ENCODE results near the gene OTOA.
"Not testable (repeated sequence)": the region's sequence is repeated elsewhere in the genome, so short reads cannot be mapped to it uniquely, and the experiment has no call there.

OTOA gene

DNA sequence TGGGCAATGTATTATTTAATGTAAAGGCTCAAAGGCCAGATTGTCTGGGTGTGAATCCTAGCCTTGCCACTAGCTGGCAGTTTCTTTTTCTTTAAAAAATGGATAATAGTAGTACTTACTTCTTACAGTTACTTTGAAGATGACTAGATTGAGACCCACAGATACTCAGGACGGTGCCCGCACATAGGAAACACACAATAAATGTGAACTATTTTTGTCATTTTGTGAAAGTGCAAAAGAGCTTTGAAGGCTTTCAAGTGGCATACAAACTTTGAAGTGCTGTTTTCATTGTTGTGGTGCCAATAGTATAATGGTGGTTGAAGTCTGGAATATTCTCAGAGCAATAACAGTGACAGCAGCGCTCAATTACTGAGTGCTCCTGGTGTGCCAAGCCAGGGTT is 63.6 kb downstream of the OTOA start:
- no peak for DNase-seq

DNA sequence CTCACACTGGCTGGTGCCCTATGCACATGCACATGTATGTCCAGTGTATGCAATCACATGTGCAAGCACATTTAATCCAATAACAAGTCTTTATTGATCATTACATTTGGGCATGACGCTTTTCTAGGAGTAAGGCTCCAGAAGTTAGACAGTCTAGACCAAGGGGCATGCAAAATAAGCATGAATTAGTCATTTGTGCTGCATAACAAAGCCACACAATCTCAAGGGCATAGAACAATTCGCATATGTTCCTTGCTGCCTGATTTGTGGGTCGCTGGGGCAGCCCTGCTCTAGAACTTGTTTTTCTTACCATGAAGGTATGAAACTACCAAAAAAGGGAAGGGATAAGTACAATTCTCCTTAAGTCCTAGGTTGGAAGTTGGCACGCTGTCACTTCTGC is 67.5 kb downstream of the OTOA start:
- DNase-seq, result not testable (repeated sequence)

DNA sequence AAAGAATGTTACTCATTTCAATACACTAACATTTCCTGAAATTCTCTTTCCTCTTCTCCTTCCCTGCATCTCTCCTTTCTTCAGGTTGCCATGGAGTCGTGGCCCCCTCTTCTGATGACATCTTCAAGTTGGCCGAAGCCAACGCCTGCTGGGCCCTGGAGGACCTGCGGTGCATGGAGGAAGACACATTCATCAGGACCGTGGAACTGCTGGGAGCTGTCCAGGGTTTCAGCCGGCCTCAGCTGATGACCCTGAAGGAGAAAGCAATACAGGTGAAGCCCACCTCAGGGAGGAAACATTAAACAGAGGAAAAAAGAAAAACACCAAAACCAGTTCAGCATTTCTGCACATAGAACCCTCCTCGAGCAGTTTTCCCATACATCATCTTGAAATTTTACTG is 76.9 kb downstream of the OTOA start:
- DNase-seq, result not testable (repeated sequence)

DNA sequence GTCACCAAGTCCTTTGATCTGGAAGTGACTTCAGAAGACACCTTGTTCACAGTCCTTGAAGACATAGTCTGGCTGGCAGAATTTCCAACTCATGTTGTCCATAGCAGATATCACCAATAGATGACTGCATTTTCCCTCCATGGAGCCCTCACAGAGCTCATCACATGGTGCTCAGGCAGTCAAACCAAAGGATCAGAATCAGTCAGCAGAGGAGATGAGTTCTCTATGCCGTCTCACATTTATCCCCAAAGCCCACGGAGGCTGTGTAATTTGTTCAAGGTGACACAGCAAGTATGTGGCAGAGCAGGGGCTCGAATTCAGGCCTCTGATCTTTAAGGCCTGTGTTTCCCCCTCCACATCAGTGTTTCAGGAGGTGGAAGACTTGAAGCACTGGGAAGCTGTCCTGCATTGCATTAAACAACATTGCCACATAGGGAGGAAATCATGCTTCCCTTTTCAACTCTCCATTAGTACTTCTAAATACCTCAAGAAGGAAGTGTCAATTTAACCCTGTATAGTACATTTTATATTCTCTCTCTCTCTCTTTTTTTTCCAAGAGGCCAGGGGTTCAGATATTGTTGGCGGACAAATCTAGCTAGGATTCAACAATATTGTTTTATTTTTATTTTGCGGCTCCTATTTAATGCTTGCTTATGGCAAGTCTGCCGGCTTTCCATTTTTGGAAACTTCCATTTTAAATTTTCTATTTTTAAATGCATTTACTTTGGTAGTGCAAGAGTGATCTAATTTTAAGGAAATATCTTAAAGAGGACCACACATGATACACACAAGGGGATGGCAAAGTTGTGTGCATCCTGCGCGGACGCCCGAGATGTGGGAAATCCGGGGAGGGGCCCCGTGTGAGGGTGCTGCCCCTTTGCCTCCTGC is 92.7 kb downstream of the OTOA start:
- not testable (repeated sequence) for DNase-seq

DNA sequence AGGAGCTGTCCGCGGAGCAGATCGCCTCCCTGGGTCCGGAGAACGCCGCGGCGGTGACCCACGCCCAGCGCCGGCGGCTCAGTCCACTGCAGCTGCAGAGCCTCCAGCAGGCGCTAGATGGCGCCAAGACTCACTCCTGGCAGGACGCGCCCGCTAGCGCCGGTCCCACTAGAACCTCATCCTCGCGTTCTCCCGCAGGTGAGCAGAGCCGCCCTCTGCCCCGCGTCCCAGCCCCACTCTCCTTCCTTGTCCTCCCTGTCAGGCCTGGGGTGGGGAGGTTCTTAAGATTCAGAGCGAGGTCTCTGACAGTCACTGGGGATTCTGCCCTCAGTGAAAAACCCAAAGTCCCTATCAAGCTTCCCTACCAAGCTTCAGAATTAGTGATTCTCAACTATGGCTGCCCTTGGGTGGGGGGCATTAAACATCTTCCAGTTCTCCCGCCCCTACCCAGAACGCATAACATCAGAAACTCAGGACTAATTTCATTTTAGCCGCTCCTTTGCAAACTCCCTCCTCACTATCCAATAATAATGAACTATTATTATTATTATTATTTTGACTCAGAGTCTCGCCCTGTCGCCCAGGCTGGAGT is 93.4 kb downstream of the OTOA start:
- DNase-seq, result not testable (repeated sequence)

DNA sequence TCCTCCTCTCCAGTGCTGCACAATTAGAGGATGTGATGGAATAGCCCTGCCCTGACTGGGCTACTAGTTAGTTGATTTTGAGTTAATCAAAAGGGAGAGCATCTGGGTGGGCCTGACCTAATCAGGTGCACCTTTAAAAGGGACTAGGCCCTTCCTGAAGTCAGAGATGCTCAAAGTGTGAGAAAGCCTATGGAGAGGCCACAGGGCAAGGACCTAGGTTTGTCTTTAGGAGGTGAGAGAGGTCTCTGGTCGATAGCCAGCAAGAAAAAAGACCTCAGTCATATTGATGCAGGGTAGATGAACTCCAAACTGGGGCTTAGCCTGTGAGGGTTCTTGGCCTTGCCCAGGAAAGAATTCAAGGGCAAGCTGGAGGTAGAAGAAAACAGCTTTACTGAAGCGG is 104.5 kb downstream of the OTOA start:
- not testable (repeated sequence) for DNase-seq

DNA sequence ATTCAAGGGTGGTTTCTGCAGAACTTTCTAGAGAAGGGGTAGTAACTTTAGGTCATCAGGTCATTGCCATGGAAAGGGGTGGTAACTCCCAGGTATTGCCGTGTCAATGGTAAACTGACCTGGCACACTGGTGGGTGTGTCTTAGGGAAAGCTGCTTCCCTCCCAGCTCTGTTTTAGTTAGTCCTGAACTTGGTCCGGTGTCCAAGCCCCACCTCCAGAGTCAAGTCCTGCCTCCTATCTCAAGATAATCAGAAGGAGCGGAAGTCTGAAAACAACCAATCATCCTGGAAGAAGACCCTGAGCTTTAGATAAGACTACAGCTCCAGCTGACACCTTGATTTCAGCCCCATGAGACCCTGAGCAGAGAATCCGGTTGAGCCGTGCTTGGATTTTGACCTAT is 105.0 kb downstream of the OTOA start:
- DNase-seq, result not testable (repeated sequence)

DNA sequence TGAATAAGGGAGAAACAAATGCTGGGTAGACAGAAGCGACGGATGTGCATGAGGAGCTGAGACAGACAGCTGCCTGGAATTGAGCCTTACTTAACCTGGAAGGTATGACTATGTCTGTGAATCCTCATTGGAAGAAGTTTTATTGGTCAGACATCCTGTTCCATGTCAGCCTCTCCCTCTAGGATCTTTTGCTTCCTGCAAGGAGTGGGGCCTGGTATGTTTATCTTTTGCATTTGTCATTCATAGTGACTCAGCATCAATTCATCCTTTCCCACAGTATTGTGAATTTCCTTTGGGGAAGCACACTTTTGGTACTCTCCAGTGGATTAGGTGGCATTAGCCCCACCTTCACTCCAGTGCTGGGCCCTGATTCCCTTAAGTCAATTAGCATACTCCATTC is 105.5 kb downstream of the OTOA start:
- DNase-seq, result not testable (repeated sequence)

DNA sequence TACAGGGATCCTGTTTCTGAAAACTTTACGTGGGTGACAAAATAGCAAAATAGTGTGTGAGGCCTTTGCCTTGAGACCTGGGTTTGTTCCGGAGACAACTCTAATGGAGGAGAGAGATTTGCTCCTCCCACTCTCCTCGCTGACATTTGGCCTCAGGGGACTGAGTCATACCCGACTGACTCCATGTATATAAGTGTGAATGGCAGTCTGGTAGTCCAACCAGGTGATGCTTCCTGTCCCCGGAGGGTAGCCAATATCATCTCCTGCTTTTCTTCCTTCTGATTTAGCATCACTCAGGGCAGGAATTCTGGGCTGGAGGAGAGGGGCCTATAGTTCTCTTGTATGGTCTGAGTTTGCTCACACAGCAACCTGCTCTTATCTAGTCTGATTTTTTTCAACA is 106.8 kb downstream of the OTOA start:
- DNase-seq, result not testable (repeated sequence)

DNA sequence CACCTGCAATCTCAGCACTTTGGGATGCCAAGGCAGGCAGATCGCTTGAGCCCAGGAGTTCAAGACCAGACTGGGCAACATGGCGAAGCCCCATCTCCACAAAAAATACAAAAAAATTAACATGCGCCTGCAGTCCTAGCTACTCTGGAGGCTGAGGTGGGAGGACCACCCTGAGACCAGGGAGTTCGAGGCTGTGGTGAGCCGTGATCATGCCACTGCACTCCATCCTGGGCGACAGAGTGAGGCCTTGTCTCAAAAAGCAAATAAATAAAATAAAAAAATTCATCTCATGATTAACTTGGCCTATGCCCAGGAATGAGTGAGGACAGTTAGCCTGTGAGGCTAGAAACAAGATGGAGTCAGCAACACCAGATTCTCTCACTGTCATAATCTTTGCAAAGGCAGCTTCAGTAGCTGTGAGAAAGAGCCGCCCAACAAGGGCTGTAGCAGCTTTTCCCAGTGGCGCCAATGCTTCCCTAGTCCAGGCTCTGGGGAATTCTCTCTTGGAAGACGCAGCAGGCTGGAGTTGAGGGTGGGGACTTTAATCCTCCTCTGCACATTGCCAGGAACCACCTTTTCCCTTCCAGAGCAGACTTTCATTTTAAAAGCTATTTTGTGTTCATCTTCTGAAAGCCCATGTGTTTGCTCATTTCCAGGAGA is 108.9 kb downstream of the OTOA start:
- not testable (repeated sequence) for DNase-seq

DNA sequence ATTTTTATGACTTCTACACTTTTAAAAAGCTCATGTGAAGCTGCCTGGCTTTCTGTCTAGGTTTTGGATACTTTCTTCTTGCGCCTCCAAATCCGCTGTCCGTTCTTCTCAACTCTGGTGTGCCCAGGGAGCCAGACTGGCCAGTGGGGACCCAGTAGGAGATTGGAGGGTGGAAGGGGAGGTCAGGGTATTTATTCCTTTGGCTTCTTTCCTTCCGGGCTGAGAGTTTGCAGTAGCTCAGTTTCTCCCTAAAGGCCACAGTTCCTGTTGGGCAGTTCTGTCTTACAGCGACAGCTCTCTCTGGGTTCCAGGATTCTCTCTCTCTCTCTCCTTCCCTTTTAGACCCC is 109.4 kb downstream of the OTOA start:
- DNase-seq, result not testable (repeated sequence)

DNA sequence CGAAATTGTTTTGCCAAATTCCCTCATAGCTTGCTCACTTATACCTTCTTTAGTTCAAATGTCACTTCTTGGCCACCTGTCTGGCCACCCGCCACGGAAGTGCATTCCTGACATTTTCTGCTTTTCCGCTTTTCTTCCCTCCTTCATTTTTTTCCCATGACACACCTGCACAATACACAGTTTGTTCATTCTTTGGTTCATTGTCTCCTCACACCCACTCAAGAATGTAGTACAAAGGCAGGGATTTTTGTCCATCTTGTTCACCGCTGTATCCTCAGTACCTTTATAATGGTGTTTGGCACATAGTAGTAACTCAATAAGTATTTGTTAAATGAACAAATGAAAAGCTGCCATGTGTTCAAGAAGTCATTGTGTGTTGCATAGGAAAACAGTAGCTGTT is 116.8 kb downstream of the OTOA start:
- not testable (repeated sequence) for DNase-seq

DNA sequence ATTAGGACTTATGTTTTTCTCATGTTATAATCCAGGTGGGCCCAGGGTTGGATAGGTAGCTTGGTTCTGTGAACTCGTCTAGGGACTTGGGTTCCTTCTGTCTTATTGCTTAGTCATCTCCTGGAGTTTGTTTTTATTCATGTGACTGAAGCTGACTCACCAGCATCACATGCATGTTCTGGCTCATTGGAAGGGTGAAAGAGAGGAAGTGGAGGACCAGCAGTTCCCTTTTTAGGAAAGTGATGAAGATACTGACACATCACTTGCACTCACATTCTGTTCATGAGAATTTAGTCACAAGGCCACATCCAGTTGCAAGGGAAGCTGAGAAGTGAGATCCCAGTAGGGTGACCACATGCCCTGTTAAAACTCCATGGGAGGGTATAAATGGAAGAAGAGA is 126.7 kb downstream of the OTOA start:
- not testable (repeated sequence) for DNase-seq

DNA sequence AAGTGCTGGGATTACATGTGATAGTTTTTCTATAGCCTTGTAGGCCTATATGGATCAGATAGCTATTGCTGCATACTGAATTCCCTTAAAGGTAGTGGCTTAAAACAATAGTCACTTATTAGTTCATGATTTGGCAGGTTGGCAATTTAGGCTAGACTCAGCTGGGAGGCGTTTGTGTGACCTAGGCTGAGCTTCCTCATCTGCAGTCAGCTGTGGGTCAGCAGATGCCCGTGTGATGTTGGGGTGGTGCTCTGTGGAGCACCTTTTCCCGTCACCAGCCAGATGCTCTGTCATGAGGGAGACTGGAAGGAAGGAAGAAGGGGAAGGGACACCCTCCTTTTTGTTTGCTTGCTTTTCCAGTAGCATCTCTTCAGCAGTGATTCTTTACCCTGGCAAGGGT is 129.5 kb downstream of the OTOA start:
- not testable (repeated sequence) for DNase-seq

DNA sequence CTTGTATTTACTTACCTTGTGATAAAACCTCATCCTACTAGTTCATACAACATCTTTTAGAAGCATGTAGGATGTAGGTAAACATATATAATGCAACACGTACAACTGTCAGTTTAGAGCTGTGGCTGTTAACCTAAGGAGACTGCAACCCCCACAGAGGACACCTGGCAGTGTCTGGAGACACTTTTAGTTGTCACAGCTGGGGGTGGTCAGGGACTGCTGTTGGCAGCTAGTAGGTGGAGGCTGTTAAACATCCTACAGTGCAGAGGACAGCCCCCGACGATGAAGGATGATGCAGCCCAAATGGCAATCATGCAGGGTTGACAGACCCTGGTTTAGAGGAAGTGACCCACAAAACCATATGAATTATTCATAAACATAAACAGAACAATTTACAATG is 134.8 kb downstream of the OTOA start:
- DNase-seq, result not testable (repeated sequence)

DNA sequence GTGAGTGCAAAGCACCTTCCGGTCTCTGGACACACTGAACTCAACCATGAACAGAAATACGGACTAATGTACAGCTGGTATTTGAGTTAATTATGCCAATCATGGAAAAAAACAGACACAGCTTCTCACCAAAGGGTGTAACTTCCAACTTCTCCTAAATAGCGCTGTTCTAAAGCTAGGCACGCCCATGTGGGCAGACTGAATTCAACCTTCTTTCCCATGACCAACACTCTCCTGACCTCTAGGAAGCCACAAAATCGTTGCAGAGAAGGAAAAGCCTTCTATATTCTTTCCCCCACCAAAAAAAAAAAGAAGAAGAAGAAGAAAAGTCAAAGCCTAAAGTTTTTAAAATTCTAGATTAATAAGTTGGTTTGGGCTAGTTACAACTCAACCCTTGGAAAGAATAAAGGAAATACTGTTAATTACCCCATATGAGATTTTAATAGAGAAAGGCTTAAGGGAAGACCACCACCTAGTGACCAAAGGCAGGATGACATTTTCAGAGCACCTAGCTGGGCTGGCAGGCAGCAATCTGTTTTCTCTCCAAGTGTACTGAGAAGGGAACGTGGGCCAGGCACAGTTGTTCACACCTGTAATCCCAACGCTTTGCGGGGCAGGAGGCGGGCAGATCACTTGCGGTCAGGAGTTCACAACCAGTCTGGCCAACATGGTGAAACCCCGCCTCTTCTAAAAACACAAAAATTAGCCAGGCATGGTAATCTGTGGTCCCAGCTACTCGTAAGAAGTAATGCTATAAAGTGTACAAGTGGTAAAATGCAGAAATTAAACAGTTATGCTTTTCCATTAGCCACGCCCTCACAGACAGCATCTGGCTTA is 138.0 kb downstream of the OTOA start:
- DNase-seq, result peak; percentile 2

DNA sequence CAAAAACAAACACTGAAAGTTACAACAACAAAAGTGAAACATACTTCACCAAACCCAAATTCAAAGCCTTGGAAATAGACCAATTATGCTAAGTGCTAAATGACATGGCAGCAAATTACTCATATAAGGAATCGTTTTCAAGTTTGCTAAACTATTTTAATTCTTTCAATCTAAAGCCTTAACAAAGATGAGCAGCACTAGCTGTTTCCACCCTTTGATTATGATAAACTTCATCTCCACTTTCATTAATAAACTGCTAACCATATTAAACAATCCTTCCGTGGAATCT is 138.6 kb downstream of the OTOA start:
- not testable (repeated sequence) for DNase-seq
